A549 treated with CORT108297 at 1 μM for 4 hours (cell line): ENCODE results near the gene DCAF8L1. TPM values are rescaled to one million over a fixed set of nuclear protein-coding genes. Genes with fewer than 3 reads are reported as not detected.

Experiments
- total RNA-seq: library from RNA; stranded (reverse); fragments of 200-300 nt; extraction: Qiagen RNA extraction; gene quantifications from 5 replicates; pipeline ENCODE4 v1.2.3, GENCODE V29; 2022

DCAF8L1 gene
- total RNA-seq, result not detected in 5 replicates

DNA sequence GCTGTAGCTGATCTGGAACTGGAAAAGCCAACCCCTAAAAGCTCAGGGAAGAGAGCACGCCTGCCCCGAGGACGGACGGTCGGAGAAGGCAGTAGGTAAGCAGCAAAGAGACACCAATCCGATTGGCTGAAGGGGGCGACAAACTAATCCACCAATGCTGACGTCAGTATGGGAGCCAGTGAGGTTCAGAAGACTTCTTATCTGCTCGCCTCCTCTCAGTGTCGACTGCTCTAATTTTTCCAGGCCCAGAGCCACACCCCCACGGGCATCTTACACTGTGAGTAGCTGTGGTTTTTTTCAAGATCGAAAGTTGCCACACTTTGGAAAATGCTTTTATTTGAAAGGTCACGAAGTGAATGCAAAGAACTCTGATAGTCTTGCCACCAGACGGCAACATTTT, at the start of gene DCAF8L1:
TSS of gene DCAF8L1 (minus strand) at position 101 of the 400 bp plus-strand sequence. CDS start 115 bp downstream, outside the sequence.

Other genes starting within 250 kb of the DCAF8L1 start
- gene MAGEB10, start 173.5 kb downstream of the DCAF8L1 start, total RNA-seq, result not detected in 5 replicates